ENCODE results near the gene PLOD3. TPM values are rescaled to one million over a fixed set of nuclear protein-coding genes. Genes with fewer than 3 reads are reported as not detected.

The PLOD3 gene
- total RNA-seq, 2 donors from 2014 or later, result 35.5 to 35.9 TPM

GRCh38 chr7:101218236-101219125 is 1.1 kb upstream of the PLOD3 start:
- H3K27me3 ChIP-seq, result no peaks in the 10 kb centered on the region
- peaks cover 0 to 38% of the 10 kb centered on the region in 2 donors for H3K4me1 ChIP-seq
- no peak for DNase-seq (ENCODE audit: low spot score)
- peak overlapping the region; percentile 78 to 85 for H3K4me3 ChIP-seq
- no peaks in the 10 kb centered on the region for H3K9me3 ChIP-seq
- H3K27ac ChIP-seq, result peak overlapping the region; percentile 88 to 95
- TF ChIP-seq CTCF (IDR thresholded peaks at IDR 0.05), result no peak
- peaks cover 20% of the 10 kb centered on the region for H3K36me3 ChIP-seq

DNA sequence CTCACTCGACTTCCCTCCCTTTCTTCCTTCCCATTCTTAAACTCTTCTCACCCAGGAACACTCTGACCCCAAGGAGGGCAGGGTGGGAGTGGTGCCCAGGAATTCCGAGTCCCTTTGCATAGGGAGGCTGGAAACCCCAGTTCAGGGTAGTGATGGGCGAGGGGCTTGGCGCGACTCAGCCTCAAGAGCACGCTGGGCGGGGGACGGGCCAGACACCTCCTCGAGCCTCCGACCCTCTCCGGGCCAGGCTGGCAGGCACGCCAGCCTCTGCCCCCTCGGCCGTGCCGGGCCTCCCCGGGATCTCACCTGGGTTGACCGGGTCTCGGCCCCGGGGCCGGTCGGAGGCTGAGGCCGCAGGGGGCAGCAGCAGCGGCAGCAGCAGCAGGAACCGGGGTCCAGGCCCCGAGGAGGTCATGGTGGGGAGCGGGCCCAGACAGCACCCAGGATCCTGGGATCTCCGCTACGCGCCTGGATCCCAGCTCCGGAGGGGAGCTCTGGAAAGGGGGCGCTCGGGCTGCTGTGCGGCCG is 457 bp downstream of the PLOD3 start:
- peaks cover 0 to 38% of the 10 kb centered on the region in 2 donors for H3K4me1 ChIP-seq
- H3K9me3 ChIP-seq, result no peaks in the 10 kb centered on the region
- H3K27ac ChIP-seq, result peak overlapping the region; percentile 88 to 95
- no peaks in the 10 kb centered on the region for H3K27me3 ChIP-seq
- H3K36me3 ChIP-seq, result peaks cover 22% of the 10 kb centered on the region
- DNase-seq (ENCODE audit: low spot score), result no peak
- peak overlapping the region; percentile 78 to 85 for H3K4me3 ChIP-seq
- no peak for TF ChIP-seq CTCF (IDR thresholded peaks at IDR 0.05)

DNA sequence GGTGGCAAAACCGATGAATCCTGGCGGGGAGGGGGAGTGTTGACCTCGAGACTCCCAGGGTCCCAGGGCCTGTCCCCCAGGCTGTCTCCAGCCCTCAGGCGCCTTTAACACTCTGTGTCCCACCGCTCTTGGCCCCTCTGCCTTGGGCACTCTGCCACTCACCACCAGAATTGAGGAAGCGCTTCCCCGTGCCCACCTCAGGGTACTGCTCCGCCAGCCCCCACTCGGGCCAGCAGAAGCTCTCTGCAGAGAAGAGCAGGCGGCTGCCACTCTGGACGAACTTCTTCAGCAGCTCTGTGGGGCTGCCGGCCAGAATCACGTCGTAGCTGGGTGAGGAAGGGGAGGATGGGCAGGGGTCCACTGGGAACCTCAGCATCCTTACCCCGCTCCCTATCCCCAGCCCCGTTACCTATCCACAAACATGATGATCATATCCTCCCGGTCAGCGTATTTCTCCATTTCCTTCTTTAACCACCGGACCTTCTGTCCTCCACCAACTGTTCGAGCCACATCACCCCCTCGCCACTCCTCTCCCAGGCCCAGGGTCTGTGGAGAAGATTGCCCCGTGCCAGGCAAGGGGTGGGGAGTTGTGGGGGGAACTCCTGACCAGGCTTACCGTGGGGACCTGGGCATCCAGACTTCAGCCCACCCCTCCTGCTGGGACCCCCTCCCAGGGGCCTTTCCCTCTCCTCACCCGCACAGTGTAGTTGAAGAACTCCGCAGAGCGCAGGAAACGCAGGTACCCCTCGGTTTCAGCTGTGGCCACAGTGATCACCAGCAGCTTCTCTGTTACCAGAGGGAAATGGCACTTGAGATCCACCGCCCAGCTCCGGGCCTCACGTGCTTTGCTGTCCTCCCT is 1.2 kb downstream of the PLOD3 start:
- no peak for TF ChIP-seq CTCF (IDR thresholded peaks at IDR 0.05)
- peak overlapping the region; percentile 78 to 85 for H3K4me3 ChIP-seq
- H3K4me1 ChIP-seq, result peaks cover 0 to 38% of the 10 kb centered on the region in 2 donors
- no peak for DNase-seq (ENCODE audit: low spot score)
- peaks cover 29% of the 10 kb centered on the region for H3K36me3 ChIP-seq
- peak overlapping the region; percentile 88 to 95 for H3K27ac ChIP-seq
- no peaks in the 10 kb centered on the region for H3K9me3 ChIP-seq
- H3K27me3 ChIP-seq, result no peaks in the 10 kb centered on the region

GRCh38 chr7:101212014-101212413 is 5.4 kb downstream of the PLOD3 start:
- no peaks in the 10 kb centered on the region for H3K27me3 ChIP-seq
- H3K4me1 ChIP-seq, result peaks cover 0 to 15% of the 10 kb centered on the region in 2 donors
- no peak overlapping the region for H3K27ac ChIP-seq
- no peak overlapping the region for H3K4me3 ChIP-seq
- no peak for TF ChIP-seq CTCF (IDR thresholded peaks at IDR 0.05)
- DNase-seq (ENCODE audit: low spot score), result no peak
- no peaks in the 10 kb centered on the region for H3K9me3 ChIP-seq
- peaks cover 57% of the 10 kb centered on the region for H3K36me3 ChIP-seq

DNA sequence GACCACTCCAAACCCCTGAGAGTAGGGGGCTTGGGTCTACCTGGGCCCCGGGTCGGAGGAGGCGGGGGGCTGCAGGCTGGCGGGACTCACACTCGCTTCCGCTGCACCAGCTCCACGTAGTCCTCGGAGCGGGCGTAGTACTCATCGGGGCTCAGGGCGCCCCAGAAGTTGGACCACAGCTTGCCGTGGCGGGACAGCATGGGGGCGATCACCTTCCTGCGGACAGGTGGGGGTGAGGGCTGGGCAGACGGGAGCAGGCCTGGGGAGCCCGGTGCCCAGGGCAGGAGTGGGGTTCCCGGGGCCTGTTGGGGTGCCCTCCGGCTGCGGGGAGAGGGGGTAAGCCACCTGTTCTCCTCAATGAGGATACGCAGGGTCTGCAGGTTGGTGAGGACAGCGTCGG is 5.9 kb downstream of the PLOD3 start:
- Histone ChIP-seq H3K27ac (no peak overlapping the region), H3K9me3 (no peaks in the 10 kb centered on the region), H3K27me3 (no peaks in the 10 kb centered on the region), H3K4me3 (no peak overlapping the region), H3K36me3 (peaks cover 59% of the 10 kb centered on the region), H3K4me1 (peaks cover 0 to 9% of the 10 kb centered on the region in 2 donors)
- TF ChIP-seq CTCF (IDR thresholded peaks at IDR 0.05), result no peak
- no peak for DNase-seq (ENCODE audit: low spot score)
